HG03520 (cell line): ENCODE results near the gene LRRIQ1.
"Not testable (repeated sequence)": the region's sequence is repeated elsewhere in the genome, so short reads cannot be mapped to it uniquely, and the experiment has no call there.

Experiments
- ATAC-seq: cut with Tn5 transposase; IDR thresholded peaks from one replicate; pipeline ENCODE4 v1.9.1; 2021; ENCODE audit warnings: mild to moderate bottlenecking, moderate library complexity; ENCODE audit not compliant: unreplicated experiment

Gene LRRIQ1

DNA sequence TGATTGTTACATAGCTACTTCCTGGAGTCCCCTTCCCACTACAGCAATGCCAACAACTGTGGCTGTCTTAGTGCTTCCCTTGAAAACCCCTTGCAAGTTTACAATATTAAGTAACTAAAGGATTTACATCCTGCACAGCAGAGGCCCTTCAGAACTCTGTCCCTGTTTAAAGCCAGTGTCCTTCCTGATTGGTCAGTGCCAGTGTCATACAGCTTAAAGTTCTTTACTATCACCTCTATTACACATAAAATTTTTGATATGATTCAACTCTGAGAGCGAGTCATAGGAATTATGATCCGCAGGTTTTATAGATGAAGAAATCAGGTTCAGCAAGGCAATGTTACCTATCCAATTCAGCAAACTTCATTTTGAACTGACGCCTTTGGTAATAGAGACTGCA, 152.5 kb downstream of the LRRIQ1 start:
- no peak for ATAC-seq

DNA sequence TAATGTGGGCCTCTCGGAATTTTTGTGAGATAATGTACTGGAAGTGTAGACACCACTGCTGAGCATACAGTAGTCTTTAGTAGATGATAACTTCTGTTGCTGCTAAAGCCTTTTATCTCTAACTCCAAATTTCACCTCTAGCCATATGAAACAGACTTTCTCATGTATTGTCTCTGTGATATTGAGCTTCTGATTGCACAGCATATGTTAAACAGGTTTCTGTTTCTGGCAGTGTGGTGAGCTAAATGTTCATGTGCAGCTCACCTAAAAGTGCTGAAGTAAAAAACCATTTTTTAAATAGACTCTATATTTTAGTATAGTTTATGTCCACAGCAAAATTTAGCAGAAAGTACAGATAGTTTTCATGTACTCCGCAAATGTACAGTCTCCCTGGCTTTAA, 154.6 kb downstream of the LRRIQ1 start:
- no peak for ATAC-seq

DNA sequence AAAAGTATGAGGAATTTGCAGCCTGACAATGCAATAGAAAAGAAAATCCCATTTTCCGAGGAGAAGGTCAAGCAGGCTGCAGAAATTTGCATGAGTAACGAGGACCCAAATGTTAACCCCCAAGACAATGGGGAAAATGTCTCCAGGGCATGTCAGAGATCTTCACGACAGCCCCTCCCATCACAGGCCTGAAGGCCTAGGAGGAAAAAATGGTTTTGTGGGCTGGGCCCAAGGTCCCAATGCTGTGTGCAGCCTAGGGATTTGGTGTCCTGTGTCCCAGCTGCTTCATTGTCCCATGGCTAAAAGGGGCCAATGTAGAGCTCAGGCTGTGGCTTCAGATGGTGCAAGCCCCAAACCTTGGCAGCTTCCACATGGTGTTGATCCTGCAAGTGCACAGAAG, 167.7 kb downstream of the LRRIQ1 start:
- ATAC-seq: not testable (repeated sequence)

DNA sequence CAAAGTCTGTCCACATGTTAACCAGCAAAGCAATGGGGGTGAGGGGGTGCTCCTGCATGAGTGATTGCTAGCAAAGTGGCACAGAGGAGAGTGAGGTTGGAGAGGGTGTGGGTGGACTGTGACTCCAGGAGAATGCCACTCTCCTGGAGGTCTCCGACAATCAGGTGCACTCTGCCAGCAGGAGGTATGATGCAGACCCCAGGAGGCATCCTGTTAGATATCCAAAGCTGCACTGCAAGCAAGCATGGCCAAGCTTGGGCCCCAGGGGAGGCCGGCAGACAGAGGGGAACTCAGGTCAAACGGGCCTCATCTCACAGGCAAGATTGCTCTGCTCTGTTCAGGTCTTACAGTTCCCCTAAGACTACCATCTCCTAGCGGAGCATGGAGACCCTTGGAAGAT, 170.4 kb downstream of the LRRIQ1 start:
- ATAC-seq: no peak

DNA sequence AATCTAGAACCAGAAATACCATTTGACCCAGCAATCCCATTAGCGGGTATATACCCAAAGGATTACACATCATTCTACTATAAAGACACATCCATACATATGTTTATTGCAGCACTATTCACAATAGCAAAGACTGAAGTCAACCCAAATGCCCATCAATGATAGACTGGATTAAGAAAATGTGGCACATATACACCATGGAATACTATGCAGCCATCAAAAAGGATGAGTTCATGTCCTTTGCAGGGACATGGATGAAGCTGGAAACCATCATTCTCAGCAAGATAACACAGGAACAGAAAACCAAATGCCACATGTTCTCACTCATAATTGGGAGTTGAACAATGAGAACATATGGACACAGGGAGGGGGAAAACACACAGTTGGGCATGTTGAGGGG, 188.2 kb downstream of the LRRIQ1 start:
- not testable (repeated sequence) for ATAC-seq

DNA sequence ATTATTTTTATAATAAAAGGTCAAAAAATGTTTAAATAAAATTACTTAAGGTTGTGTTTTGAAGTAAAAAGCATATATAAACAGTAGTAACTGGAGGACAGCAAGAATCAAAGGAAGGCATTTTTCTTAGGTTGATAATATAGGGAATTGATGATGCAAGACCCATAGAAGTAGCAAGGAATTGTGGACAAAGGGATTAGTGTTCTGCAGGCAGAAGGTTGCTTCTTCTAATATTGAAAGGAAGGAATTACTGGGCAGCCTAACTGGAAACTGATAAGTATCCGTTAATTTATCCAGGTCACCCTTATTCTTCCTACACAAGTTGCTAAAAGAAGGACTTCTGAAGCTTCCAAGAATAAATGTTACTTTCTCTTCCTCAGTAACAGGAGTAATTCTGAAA, 189.3 kb downstream of the LRRIQ1 start:
- no peak for ATAC-seq

DNA sequence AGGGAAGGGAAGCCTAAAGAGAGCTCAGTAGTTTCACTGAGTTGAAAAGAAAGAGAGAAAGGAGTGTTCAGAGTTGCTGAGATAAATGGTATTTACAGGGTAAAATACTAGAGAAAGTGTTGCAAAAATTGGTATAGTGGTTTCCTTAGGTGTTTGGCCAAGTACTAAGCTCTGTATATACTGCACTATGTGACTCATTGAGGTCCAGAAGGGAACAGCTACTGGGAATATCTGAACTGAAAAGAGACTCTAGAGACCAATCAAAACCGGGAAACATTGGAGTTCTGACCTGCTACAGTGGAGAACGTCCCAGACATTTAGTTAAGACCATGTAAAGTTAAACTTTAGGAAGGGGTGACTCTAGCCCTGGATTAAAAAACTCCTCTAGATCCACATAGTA, 201.2 kb downstream of the LRRIQ1 start:
- ATAC-seq: no peak

DNA sequence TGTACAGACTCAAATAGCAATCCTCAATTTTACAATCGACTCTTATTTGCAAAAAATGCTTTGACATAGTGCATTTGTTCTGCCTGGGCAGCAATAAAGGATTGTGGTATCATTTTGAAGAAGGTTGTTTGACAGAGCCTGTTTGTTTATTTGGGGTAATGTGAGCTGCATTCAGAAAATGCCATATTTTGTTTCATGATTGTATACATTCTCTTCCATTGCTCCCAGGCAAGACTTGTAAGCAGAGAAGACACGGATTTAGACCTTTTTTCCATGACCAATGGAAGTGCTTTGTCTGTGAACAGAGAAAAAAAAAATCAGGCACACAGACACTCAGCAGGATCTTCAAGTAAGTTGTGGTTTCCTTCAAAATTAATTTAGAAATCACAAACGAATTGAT, 208.4 kb downstream of the LRRIQ1 start:
- ATAC-seq: no peak

DNA sequence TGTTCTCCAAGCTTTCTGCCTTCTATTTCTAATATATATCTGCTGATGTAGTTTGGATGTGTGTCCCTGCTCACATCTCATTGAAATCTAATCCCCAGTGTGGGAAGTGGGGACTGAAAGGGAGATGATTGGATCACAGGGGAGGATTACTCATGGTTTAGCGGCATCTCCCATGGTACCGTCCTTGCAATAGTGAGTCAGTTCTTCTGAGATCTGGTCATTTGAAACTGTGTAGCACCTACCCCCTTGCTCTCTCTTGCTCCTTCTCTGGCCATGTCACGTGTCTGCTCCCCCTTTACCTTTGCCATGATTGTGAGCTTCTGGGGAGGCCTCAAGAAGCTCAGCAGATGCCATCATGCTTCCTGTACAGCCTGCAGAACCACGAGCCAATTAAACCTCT, 217.7 kb downstream of the LRRIQ1 start:
- ATAC-seq: no peak

DNA sequence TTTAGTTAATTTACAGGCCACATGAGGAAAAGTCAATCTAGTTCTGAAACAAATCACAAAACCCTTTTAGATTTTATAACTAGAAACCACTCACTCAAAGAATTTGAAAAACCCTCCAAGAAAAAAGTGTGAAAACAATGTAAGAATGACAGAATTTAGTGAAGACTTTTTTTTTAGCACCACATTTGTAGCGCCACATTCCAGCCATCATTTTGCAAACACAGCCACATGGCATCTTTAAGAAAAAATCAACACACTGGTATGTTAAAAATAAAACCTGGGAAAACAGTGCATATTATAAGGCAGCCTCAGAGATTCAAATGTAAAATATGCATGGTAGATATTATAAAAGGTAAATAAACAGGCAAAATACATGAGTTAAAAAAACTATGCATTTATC, 221.5 kb downstream of the LRRIQ1 start:
- ATAC-seq: no peak

DNA sequence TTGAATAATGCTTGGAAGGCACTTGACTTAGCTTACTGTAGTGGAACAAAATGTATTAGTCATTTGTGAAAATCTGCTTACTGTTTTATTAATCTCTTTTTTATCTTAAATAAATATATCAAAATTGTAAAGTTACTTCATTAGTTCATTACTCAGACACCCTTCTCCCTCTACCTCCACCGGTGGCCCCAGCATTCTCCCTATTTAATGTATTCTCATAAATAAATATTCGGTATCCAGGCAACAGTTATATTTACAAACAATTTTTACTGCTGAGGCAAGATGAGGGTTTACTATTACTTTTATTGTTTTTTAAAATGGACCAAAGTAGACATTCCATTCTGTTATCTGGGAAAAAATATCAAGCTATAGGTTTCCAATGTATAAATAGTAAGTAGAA, 224.3 kb downstream of the LRRIQ1 start:
- ATAC-seq: no peak

DNA sequence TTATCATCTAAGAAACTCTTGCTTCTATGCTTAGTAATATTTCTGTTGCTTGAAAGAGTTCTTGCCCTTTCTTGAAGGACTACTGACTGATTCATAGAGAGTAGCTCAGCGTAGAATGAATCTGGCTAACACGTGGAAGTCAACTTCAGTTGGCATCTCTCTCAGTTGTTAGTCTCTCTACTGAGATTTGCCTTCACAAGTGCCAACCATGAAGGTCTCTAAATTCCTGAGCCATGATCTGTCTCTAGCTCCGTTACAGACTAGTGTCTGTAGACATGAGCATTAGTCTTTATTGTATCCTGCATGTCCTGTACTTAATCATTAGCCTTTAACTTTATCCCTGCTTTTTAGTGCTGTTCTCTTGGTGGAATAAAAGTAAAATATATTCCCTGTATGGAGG, 224.7 kb downstream of the LRRIQ1 start:
- ATAC-seq: no peak

DNA sequence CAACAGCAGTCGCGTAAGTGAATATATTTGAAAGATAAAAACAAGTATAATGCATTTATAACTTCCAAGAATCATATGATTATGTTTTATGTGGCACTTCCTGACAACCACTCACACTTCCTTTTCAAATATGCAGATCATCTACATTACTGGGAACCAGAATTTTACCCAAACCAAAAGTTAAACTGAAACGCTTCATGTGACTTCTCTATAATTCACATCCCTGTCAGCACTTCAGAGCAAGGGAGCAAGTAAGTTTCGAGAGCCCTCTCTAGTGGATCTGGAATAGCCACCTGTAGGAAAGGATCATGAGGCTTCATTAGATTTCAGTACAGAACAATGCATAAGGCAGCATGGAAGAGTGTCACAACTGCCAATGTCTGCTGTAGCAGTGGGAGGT, 230.2 kb downstream of the LRRIQ1 start:
- no peak for ATAC-seq

DNA sequence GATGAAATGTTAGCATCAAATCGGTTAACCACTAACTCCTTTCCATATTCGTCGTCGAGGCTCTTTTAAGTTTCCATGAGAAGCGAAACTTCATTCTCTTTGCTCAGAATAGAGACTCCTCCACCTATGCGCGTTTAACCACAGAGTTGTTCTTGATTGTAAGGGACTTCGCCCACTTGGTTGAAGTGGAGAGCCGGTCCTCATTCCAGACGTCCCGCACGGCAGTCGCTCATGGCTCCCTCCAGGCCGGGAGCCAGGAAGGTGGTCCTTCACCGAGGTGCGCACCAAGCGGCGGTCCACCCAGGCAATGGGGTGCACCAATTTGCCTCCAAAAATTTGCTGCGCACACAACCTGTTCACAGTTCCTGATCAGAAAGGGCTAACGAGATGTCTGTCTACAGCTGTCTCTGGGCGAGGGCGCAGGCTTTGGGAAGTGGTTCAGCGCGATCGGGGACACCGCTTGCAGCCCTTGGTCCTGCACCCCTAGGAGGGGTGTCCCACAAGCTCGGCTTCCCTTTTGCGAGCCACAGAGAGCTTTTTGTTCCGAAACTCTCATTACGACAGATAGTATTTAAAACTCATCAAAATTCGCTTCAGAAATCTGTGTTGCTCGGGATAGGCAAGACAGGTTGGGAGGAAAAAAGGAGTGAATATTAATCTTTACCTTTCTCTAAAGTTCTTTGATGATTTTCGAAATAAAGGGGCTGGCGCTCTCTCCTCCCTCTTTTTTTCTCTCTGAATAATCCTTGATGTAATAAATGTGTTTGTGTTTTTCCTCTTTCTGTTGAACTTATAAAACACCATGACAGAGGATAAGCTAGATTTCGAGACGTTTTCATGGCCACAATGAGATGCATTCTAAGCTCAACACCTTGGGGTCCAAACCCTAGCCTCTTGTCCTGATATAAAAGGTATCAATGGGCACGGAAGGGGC, 237.5 kb downstream of the LRRIQ1 start:
- peak; percentile 79 for ATAC-seq

DNA sequence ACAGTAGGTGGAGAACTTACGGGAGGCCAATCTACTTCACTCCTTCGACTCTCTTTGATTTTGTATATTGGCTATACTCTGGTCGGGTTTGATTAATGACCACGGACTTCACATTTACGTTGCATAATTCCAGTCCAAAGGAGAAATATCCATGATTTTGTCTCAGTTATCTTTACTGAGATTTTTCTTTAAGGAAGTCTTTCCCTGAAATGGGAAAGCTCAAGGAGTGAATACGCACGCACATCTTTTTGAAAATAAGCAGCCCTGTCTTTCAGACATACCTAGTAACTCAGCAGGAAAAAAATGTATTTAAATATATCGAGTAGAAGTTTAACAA, 238.1 kb downstream of the LRRIQ1 start:
- ATAC-seq: no peak

DNA sequence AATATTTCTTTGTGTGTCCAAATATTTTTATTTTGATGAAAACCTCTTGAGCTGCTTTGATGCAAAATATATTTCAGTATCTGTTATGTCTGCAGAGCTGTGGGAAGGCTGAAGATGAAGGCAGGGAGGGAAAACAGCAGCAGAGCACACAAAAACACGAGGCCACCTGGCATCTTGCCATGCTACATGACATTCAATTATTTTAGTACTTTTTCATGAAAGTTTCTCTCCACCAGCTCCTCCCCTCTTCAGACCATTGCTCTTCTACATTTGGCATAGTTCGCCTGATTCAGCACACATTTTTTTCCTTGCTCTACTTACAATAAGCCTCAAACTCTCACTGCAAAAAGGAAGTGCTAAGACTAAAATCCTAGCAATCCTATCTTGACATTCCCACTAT, 239.2 kb downstream of the LRRIQ1 start:
- no peak for ATAC-seq

DNA sequence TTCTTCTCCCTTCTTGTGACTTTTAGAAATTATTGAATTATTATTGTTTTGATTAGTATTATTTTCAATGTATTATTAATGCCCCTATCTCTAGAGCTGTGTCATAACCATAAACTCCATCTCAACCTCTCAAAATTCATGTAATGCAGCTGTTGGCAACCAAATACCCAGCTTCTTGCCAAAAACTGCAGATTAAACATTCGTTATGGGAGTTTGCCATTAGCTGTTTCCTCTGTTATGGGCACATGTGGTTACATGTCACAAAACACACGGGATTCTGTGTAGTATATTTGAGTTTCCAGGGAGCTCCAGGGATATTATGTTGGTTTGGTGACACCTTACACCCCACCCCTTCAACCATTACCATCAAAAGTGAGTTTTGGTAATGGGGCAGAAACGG, 241.0 kb downstream of the LRRIQ1 start:
- ATAC-seq: no peak

DNA sequence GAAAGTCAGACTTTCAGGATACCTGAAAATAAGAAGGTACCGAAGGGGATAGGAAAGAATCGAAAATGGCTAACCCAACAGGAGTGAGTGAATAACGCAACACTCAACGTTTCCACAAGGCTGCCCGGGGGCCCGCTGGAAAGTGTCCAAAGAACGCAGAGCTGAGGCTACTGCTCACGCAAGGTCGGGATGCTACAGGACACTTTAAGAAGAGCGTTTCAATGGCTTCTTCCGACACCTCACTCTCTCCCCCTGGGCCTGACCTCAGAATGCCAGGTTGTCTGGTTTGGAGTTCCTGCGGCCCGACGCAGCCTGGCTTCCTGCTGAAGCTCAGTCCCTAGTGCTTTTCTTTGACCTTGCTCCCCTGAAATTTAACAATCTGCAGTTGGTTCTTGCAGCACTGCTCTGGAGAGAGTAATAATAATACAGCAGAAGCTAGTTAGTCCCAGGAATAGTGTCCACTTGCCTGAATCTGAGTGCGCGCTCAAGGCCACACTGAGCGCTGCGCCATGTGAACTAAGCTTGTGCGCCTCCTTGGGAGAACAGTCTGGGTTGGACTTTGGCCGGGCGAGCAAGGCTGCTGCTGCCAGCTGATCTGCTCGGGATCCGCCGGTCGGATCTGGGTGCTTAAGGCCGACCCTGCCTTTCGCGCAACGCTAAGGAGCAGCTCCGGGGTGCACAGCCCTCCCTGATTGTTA, 241.9 kb downstream of the LRRIQ1 start:
- no peak for ATAC-seq

DNA sequence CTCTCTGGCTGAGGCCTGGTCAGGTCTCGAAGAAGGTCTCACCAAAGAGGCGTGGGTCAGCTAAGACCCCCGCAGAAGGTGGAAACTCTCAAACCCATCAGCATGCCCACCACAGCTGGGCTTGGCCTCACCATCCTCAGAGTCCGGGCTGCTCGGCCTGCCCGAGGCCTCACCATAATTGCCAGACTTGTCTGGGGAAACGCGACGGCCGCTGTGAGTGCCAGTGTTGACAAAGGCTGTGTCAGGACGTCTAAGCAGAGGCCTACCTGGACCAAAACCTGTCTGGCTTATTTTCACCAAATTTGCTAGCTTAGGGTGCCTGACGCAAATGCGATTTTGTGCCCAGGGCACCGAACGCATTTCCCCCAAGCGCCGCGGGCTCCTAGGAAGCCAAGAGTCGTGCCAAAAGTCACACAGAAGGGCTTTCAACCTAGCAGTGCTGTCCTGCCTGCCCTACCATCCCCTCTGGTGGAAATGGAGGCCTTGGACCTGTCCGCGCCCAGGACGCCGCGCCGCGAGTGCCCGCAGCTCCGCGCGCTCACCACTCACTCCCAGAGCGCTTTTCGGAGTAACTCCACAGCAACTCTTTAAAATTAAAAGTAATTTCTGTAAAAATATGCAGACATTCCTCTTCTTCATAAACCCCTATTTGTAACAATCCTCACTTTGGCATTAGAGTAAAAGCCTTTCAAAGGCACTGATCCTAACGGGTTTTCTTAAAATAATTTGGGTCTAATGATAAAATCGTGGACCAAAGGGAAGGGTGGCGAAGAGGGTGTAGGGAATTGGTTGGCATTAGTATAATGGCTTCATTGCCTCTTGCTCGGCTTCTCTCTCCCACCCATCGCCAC, 242.7 kb downstream of the LRRIQ1 start:
- no peak for ATAC-seq

DNA sequence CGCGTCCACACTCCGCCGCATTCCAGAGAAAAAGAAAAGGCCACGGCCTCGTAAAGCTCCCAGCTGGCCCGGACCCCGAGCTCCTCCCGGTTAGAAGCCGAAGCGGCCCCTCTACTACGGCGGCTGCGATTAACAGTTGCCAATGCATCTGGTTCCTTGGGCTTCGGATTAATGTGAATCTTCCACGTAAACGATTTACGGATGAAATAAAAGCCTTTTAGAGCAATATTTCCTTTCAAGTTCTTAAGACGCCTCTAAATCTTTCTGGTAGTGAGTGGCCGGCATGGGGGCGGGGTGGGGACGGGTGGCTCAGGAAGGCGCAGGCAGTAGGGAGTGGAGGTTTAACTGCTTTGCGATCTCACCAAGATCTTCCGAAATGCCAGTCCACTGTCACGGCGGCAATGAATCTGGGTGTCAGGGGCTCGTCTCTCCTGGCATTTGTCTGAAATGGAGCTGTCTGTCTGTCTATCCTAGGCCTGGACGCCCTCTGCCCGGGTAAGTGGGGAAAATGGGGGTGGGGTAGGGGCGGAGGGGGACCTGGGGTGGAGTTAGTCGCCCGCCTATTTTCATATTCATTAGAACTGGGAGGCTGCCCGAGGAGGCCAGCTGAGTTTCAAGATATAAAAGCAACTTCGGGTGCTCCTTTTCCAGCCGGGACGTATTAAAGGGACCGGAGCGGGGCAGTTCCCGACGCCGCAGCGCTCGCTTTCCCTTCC, 243.5 kb downstream of the LRRIQ1 start:
- ATAC-seq: no peak
